WTC11 (cell line): ENCODE results near the gene APOO.

Source experiments
- MYBL2 ChIP-seq: sonication (generic); formaldehyde crosslinking; IDR thresholded peaks from 2 replicates; pipeline ENCODE4 v1.8.1; 2023; ENCODE audit warnings: mild to moderate bottlenecking, moderate library complexity, missing genetic modification reagents
- RELA ChIP-seq: sonication (generic); formaldehyde crosslinking; IDR thresholded peaks from 2 replicates; pipeline ENCODE4 v1.8.1; 2022; ENCODE audit warnings: missing genetic modification reagents, mild to moderate bottlenecking, borderline replicate concordance
- SP1 ChIP-seq: sonication (generic); formaldehyde crosslinking; conservative IDR thresholded peaks from 2 replicates; pipeline ENCODE4 v1.8.1; 2022; ENCODE audit warnings: missing genetic modification reagents

DNA sequence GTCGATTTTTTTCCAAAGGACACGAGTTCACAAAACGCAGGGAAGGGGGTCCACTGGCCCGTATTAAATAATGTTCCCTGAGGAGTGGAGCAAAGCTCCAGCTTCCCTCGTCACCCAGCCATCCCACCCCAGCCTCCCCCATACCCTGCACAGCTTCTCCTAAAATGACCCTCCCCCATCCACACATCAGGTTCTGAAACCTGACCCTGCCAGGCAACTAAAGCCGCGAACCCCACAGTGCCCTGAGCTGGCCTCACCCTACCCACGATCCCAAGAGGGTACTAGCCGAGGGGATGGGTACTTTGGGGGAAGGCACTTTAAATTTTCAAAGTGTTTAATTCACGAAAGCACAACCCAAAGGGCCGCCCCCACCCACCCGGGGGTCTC is 634 bp downstream of the APOO start:
- TF ChIP-seq MYBL2 (CRISPR knock-in tag) (no peak), RELA (CRISPR knock-in tag) (no peak), SP1 (CRISPR knock-in tag) (no peak)
